ENCODE data around the gene VAC14. TPM values are rescaled to one million over a fixed set of nuclear protein-coding genes. Genes with fewer than 3 reads are reported as not detected.

The VAC14 gene
- total RNA-seq, 1 experiment from 2014 or later = 49.9 TPM

- Histone ChIP-seq H3K79me1 (ENCODE audit: insufficient read depth, low read depth, low read length, poor library complexity, severe bottlenecking) (no peaks in the 10 kb centered on the region), H3K79me2 (ENCODE audit: insufficient read depth, low read length) (no peaks in the 10 kb centered on the region), H3T11ph (ENCODE audit: low read length) (no peak overlapping the region), H2BK20ac (ENCODE audit: low read depth, low read length, poor library complexity, severe bottlenecking) (no peak overlapping the region), H2AK5ac (ENCODE audit: insufficient read length, low read length) (no peak overlapping the region), H3K9me3 (ENCODE audit: control insufficient read depth, low read depth, low read length) (no peaks in the 10 kb centered on the region), H4K91ac (ENCODE audit: insufficient read length, low read depth, low read length) (no peak overlapping the region), H2BK15ac (ENCODE audit: low read depth, low read length) (no peak overlapping the region), H4K5ac (ENCODE audit: insufficient read length, low read depth, low read length) (no peak overlapping the region), H3K4ac (ENCODE audit: low read depth, low read length) (no peak overlapping the region), H3K18ac (ENCODE audit: insufficient read length, low read depth, low read length) (no peak overlapping the region), H3K23me2 (ENCODE audit: insufficient read length, low read depth, low read length, poor library complexity, severe bottlenecking) (no peaks in the 10 kb centered on the region), H3K27ac (ENCODE audit: insufficient read length, low read depth, low read length) (no peak overlapping the region), H3K27me3 (ENCODE audit: insufficient read depth, low read length) (no peaks in the 10 kb centered on the region), H3K23ac (ENCODE audit: insufficient read length, low read depth, low read length) (no peak overlapping the region), H3K14ac (ENCODE audit: insufficient read depth, low read length) (no peak overlapping the region), H3K56ac (ENCODE audit: insufficient read length, low read depth, low read length) (no peak overlapping the region), H2BK120ac (ENCODE audit: low read depth, low read length, poor library complexity, severe bottlenecking) (no peak overlapping the region), H4K8ac (replicated peaks; ENCODE audit: insufficient read length, low read depth, low read length) (no peak overlapping the region), H3K4me2 (ENCODE audit: insufficient read depth, insufficient read length, low read length) (no peak overlapping the region), H2AFZ (ENCODE audit: low read length) (no peak overlapping the region), H2BK5ac (ENCODE audit: insufficient read length, low read length) (no peak overlapping the region), H4K20me1 (ENCODE audit: control insufficient read depth, insufficient read depth, insufficient read length) (no peaks in the 10 kb centered on the region), H3K4me1 (ENCODE audit: insufficient read depth, low read length) (peaks cover 3% of the 10 kb centered on the region; the same call in 1 of the 2 replicates), H2BK12ac (ENCODE audit: insufficient read length, low read depth, low read length) (no peak overlapping the region), H3K9ac (ENCODE audit: extremely low read depth, insufficient read length, low read length) (no peak overlapping the region)
- no CpG with 5 or more reads among the region's 8 CpGs for WGBS (ENCODE audit: extremely low coverage, insufficient read length, low lambda C conversion rate)
- H3K4me3 Mint-ChIP-seq = no peak overlapping the region
- TF ChIP-seq CTCF (conservative IDR thresholded peaks at IDR 0.05) = no peak
- no peaks in the 10 kb centered on the region for H3K9me3 Mint-ChIP-seq
- no peaks in the 10 kb centered on the region for H3K36me3 Mint-ChIP-seq (ENCODE audit: insufficient read depth in 1 of 3, low read depth in 3 of 3)
- peaks cover 15 to 18% of the 10 kb centered on the region in 2 experiments for H3K4me1 Mint-ChIP-seq
- no peaks in the 10 kb centered on the region; the same call in 1 of the 2 replicates for H3K27me3 Mint-ChIP-seq (ENCODE audit: low read depth)
- H3K27ac Mint-ChIP-seq = no peak overlapping the region; a peak in 1 of 7 replicates
- DNase-seq = no peak
Measured at GRCh38 chr16:70656065-70656711, 144.8 kb downstream of the VAC14 start.
